H1 (cell line): ENCODE data around the gene PRR29. TPM values are rescaled to one million over a fixed set of nuclear protein-coding genes. Genes with fewer than 3 reads are reported as not detected.

ENCODE experiments used
- CTCF ChIA-PET: fragments of 300-600 bp; sonication (Branson Sonifier 250); formaldehyde crosslinking; loops from one replicate; lab custom pipeline; 2021; ENCODE audit not compliant: partially characterized antibody; lab: Charles Lee
- POLR2A ChIA-PET: fragments of 300-600 bp; sonication (Branson Sonifier 250); formaldehyde crosslinking; loops from one replicate; lab custom pipeline; 2021; ENCODE audit warnings: inconsistent platforms; ENCODE audit not compliant: partially characterized antibody; lab: Charles Lee
- DNase-seq, 2 experiments: peaks; one replicate each; pipeline versions ENCODE4 v3.0.0 to v3.0.0-alpha.2; 2010 to 2022; ENCODE audit warnings: low spot score in 2 of 2, low read depth in 1 of 2, mixed read lengths in 1 of 2
- FAIRE-seq: peaks from 2 replicates; lab custom pipeline; 2011; peaks lifted over from hg19 to GRCh38; lab: Jason Lieb, UNC
- H2AFZ ChIP-seq: 2 replicates; pipeline ENCODE4 v1.8.1; 2012; ENCODE audit warnings: low read length, inconsistent platforms
- H2AK5ac ChIP-seq: 2 replicates; pipeline ENCODE4 v1.6.1; 2013; ENCODE audit warnings: low read depth, low read length
- H2BK120ac ChIP-seq: replicated peaks from 2 replicates; pipeline ENCODE3; 2013; ENCODE audit warnings: low read depth, low read length, inconsistent platforms
- H2BK12ac ChIP-seq: 2 replicates; pipeline ENCODE4 v1.6.1; 2013; ENCODE audit warnings: low read depth, low read length
- H2BK15ac ChIP-seq: 2 replicates; pipeline ENCODE4 v1.6.1; 2013; ENCODE audit warnings: low read length
- H2BK20ac ChIP-seq: 2 replicates; pipeline ENCODE4 v1.6.1; 2013; ENCODE audit warnings: low read length
- H2BK5ac ChIP-seq: 2 replicates; pipeline ENCODE4 v1.6.1; 2013; ENCODE audit warnings: low read depth, low read length
- H3K14ac ChIP-seq: 2 replicates; pipeline ENCODE4 v1.6.1; 2013; ENCODE audit warnings: inconsistent platforms; ENCODE audit not compliant: insufficient read length
- H3K18ac ChIP-seq: 2 replicates; pipeline ENCODE4 v1.6.1; 2013; ENCODE audit warnings: low read length; ENCODE audit errors: extremely low read depth
- H3K23ac ChIP-seq: 2 replicates; pipeline ENCODE4 v1.6.1; 2013; ENCODE audit warnings: inconsistent platforms; ENCODE audit not compliant: insufficient read length
- H3K23me2 ChIP-seq: 2 replicates; pipeline ENCODE4 v1.6.1; 2013; ENCODE audit warnings: low read depth, low read length
- H3K27ac ChIP-seq: 2 replicates; pipeline ENCODE4 v1.6.1; 2011; ENCODE audit warnings: low read depth, low read length, inconsistent platforms
- H3K27me3 ChIP-seq, 4 experiments: replicated peaks in 1 of 4; 1 replicate in 1 of 4; 2 replicates in 3 of 4; pipeline versions ENCODE4 v1.6.1 to v1.8.1; 2011 to 2013; ENCODE audit warnings: low read length in 3 of 4, mild to moderate bottlenecking in 3 of 4, inconsistent platforms in 2 of 4, mixed read lengths in 2 of 4, moderate library complexity in 1 of 4; ENCODE audit not compliant: control insufficient read depth in 3 of 4, insufficient read depth in 3 of 4; ENCODE audit errors: extremely low read depth in 1 of 4
- H3K36me3 ChIP-seq, 4 experiments: 2 replicates each; pipeline versions ENCODE4 v1.6.1 to v1.8.1; 2011 to 2013; ENCODE audit warnings: mild to moderate bottlenecking in 4 of 4, low read length in 3 of 4, moderate library complexity in 2 of 4, control low read depth in 1 of 4, inconsistent platforms in 1 of 4; ENCODE audit not compliant: insufficient read depth in 4 of 4, control insufficient read depth in 2 of 4
- H3K4ac ChIP-seq: replicated peaks from 2 replicates; pipeline ENCODE3; 2013; ENCODE audit warnings: low read length, low read depth, mixed read lengths, inconsistent platforms; ENCODE audit not compliant: insufficient read length
- H3K4me1 ChIP-seq, 4 experiments: replicated peaks in 1 of 4; 1 replicate in 1 of 4; 2 replicates in 3 of 4; pipeline versions ENCODE4 v1.6.1 to v1.8.1; 2011 to 2013; ENCODE audit warnings: low read length in 3 of 4, inconsistent platforms in 2 of 4, mixed read lengths in 1 of 4; ENCODE audit not compliant: insufficient read depth in 4 of 4, control insufficient read depth in 3 of 4
- H3K4me2 ChIP-seq, 2 experiments: 2 replicates each; pipeline versions ENCODE4 v1.6.1 to v1.8.1; 2011 to 2013; ENCODE audit warnings: low read depth in 2 of 2, low read length in 2 of 2, control low read depth in 1 of 2, inconsistent platforms in 1 of 2, mild to moderate bottlenecking in 1 of 2; ENCODE audit not compliant: insufficient read depth in 1 of 2
- H3K4me3 ChIP-seq, 4 experiments: fragments of 200-600, 300-600 bp in 1 of 4; sonication (generic), shearing (Covaris generic), sonication (Bioruptor Twin) in 1 of 4; 2 replicates each; pipeline versions ENCODE4 v1.5.1 to v1.8.1; 2011 to 2016; ENCODE audit warnings: low read length in 4 of 4, low read depth in 3 of 4, control low read depth in 2 of 4, inconsistent platforms in 2 of 4, mild to moderate bottlenecking in 2 of 4, mixed read lengths in 1 of 4, moderate library complexity in 1 of 4; ENCODE audit not compliant: insufficient read depth in 2 of 4; ENCODE audit errors: extremely low read depth in 1 of 4
- H3K56ac ChIP-seq: replicated peaks from 2 replicates; pipeline ENCODE3; 2013; ENCODE audit warnings: low read depth, mild to moderate bottlenecking, mixed read lengths, low read length, inconsistent platforms; ENCODE audit not compliant: insufficient read length
- H3K79me1 ChIP-seq: 2 replicates; pipeline ENCODE4 v1.6.1; 2013; ENCODE audit warnings: low read depth, low read length, control low read depth
- H3K79me2 ChIP-seq, 2 experiments: 2 replicates each; pipeline versions ENCODE4 v1.6.1 to v1.8.1; 2012 to 2013; ENCODE audit warnings: low read length in 2 of 2, mild to moderate bottlenecking in 2 of 2, inconsistent platforms in 1 of 2; ENCODE audit not compliant: insufficient read depth in 2 of 2, control insufficient read depth in 1 of 2
- H3K9ac ChIP-seq, 4 experiments: replicated peaks in 1 of 4; 1 replicate in 1 of 4; 2 replicates in 3 of 4; pipeline versions ENCODE4 v1.6.1 to v1.8.1; 2011 to 2013; ENCODE audit warnings: low read depth in 3 of 4, low read length in 3 of 4, control low read depth in 2 of 4, mild to moderate bottlenecking in 2 of 4, moderate library complexity in 2 of 4, inconsistent platforms in 1 of 4; ENCODE audit errors: extremely low read depth in 1 of 4
- H3K9me3 ChIP-seq, 2 experiments: 2 replicates each; pipeline versions ENCODE4 v1.6.1 to v1.8.1; 2012 to 2013; ENCODE audit warnings: mild to moderate bottlenecking in 2 of 2, moderate library complexity in 2 of 2, control low read depth in 1 of 2, inconsistent platforms in 1 of 2, low read depth in 1 of 2, low read length in 1 of 2, mixed read lengths in 1 of 2; ENCODE audit not compliant: insufficient read depth in 2 of 2
- H4K20me1 ChIP-seq, 2 experiments: replicated peaks in 1 of 2; 2 replicates each; pipeline versions ENCODE3 to v1.8.1; 2011 to 2013; ENCODE audit warnings: inconsistent platforms in 2 of 2, low read length in 2 of 2, mild to moderate bottlenecking in 1 of 2; ENCODE audit not compliant: insufficient read depth in 2 of 2, control insufficient read depth in 1 of 2
- H4K5ac ChIP-seq: 2 replicates; pipeline ENCODE4 v1.6.1; 2013; ENCODE audit warnings: low read length, low read depth, mixed read lengths, inconsistent platforms; ENCODE audit not compliant: insufficient read length
- H4K8ac ChIP-seq: 2 replicates; pipeline ENCODE4 v1.8.0; 2013; ENCODE audit warnings: mild to moderate bottlenecking, moderate library complexity, low read length, inconsistent platforms; ENCODE audit not compliant: insufficient read depth; ENCODE audit errors: extremely low read depth
- H4K91ac ChIP-seq: replicated peaks from 2 replicates; pipeline ENCODE3; 2013; ENCODE audit warnings: low read length, mixed read lengths, inconsistent platforms; ENCODE audit not compliant: insufficient read length
- ASH2L ChIP-seq: fragments of 200-600, 300-600 bp; sonication (generic); IDR thresholded peaks from one replicate; pipeline ENCODE4 v1.7.1; 2017; ENCODE audit warnings: low read length
- BRCA1 ChIP-seq: IDR thresholded peaks from 2 replicates; pipeline ENCODE4 v1.6.1; 2012; ENCODE audit warnings: low read depth, low read length, improper control_type of control experiment
- CHD2 ChIP-seq: IDR thresholded peaks from 2 replicates; pipeline ENCODE4 v1.6.1; 2012; ENCODE audit warnings: low read length, improper control_type of control experiment
- KDM1A ChIP-seq: fragments of 200-600, 300-600 bp; sonication (generic); IDR thresholded peaks from 2 replicates; pipeline ENCODE4 v1.7.1; 2016; ENCODE audit warnings: mild to moderate bottlenecking, low read length, borderline replicate concordance
- RAD21 ChIP-seq, 2 experiments: IDR thresholded peaks in 1 of 2; conservative IDR thresholded peaks in 1 of 2; 2 replicates each; pipeline ENCODE4 v1.6.1; 2011; ENCODE audit warnings: low read depth in 2 of 2, low read length in 2 of 2, improper control_type of control experiment in 1 of 2, inconsistent platforms in 1 of 2, mild to moderate bottlenecking in 1 of 2, moderate library complexity in 1 of 2
- SIN3A ChIP-seq, 2 experiments: IDR thresholded peaks in 1 of 2; conservative IDR thresholded peaks in 1 of 2; 2 replicates each; pipeline ENCODE4 v1.6.1; 2011 to 2012; ENCODE audit warnings: low read length in 2 of 2, improper control_type of control experiment in 1 of 2, low read depth in 1 of 2, mild to moderate bottlenecking in 1 of 2
- SP1 ChIP-seq: IDR thresholded peaks from 2 replicates; pipeline ENCODE4 v1.6.1; 2011; ENCODE audit warnings: low read depth, low read length
- WGBS, 2 experiments: shearing (Covaris generic) in 1 of 2; methylation state at CpG; one replicate each; pipeline versions ENCODE4 v1.1.6 to v1.1.7; 2013 to 2015; ENCODE audit warnings: low lambda C conversion rate in 2 of 2, mixed read lengths in 2 of 2, inconsistent platforms in 1 of 2, low coverage in 1 of 2, missing lambda C conversion rate in 1 of 2; ENCODE audit not compliant: insufficient replicate concordance in 2 of 2, insufficient coverage in 1 of 2, insufficient read length in 1 of 2; ENCODE audit errors: extremely low coverage in 1 of 2, missing lambda C conversion rate in 1 of 2; 5-methylcytosine and 5-hydroxymethylcytosine counted together
- long read RNA-seq, 2 experiments: library from RNA in 1 of 2; library from capped mRNA in 1 of 2; stranded (forward); transcript quantifications; one replicate each; pipeline ENCODE4 v2.0.0, GENCODE V29; 2021; ENCODE audit warnings: inconsistent platforms in 1 of 2
- polyA minus RNA-seq, 3 experiments: library from RNA; depleted of rRNA, polyadenylated mRNA; stranded (reverse); fragments of >200 nt; gene quantifications; 1 replicate in 2 of 3; 2 replicates in 1 of 3; pipeline ENCODE4 v1.2.3, GENCODE V29; 2011
- polyA plus RNA-seq, 7 experiments: library from polyadenylated mRNA; depleted of rRNA in 3 of 7; stranded (reverse) in 5 of 7; unstranded in 2 of 7; fragments of >200 nt in 5 of 7; fragments of 200-250 nt in 2 of 7; gene quantifications; 1 replicate in 5 of 7; 2 replicates in 1 of 7; 4 replicates in 1 of 7; pipeline versions ENCODE4 v1.2.1 to v1.2.3, GENCODE V29; 2011 to 2013; ENCODE audit warnings: missing spikeins in 2 of 7, mixed read lengths in 2 of 7
- total RNA-seq: library from RNA; stranded (reverse); fragmentation: NEBNext Ultra II Directional; extraction: Animal tissue kit (Norgen Biotek cat#: 25700); gene quantifications from 2 replicates; pipeline ENCODE4 v1.2.1, GENCODE V29; 2021
- TF ChIP-seq, protein P1 (sequence below): IDR thresholded peaks from 2 replicates; pipeline ENCODE4 v1.6.1; 2011; ENCODE audit warnings: low read depth, mild to moderate bottlenecking, low read length; ENCODE audit not compliant: insufficient read depth

The PRR29 gene
- total RNA-seq (0.61 and 0.67 TPM in 2 replicates), polyA plus RNA-seq (2011; rRNA removed) (0.83 and 0.96 TPM in 2 replicates), polyA minus RNA-seq (2011; rRNA and poly(A)+ RNA removed) (0.28 and 0.41 TPM in 2 replicates)
- polyA plus RNA-seq (2011; cell fraction: cytosol; rRNA removed), result 0.39 TPM
- 1.7 TPM for polyA plus RNA-seq (2011; cell fraction: nucleus; rRNA removed)
- polyA plus RNA-seq (2012, experiment 1 of 2), result 0.35 to 0.48 TPM (median 0.41 TPM) in 4 replicates
- 0.43 TPM for polyA plus RNA-seq (2012, experiment 2 of 2)
- 0.59 TPM for polyA plus RNA-seq (2013, experiment 1 of 2)
- 0.42 TPM for polyA plus RNA-seq (2013, experiment 2 of 2)
- not detected for polyA minus RNA-seq (2011; cell fraction: cytosol; rRNA and poly(A)+ RNA removed)
- polyA minus RNA-seq (2011; cell fraction: nucleus; rRNA and poly(A)+ RNA removed), result 1.4 TPM
- long read RNA-seq, experiment 1, partial matches to known transcripts, result 1 of 1 reads
- long read RNA-seq, experiment 1, other reads (novel, unspliced or antisense), result 0 of 1 reads
- long read RNA-seq, experiment 2, partial matches to known transcripts, result 0 of 1 reads
- long read RNA-seq, experiment 2, other reads (novel, unspliced or antisense), result 1 of 1 reads

DNA sequence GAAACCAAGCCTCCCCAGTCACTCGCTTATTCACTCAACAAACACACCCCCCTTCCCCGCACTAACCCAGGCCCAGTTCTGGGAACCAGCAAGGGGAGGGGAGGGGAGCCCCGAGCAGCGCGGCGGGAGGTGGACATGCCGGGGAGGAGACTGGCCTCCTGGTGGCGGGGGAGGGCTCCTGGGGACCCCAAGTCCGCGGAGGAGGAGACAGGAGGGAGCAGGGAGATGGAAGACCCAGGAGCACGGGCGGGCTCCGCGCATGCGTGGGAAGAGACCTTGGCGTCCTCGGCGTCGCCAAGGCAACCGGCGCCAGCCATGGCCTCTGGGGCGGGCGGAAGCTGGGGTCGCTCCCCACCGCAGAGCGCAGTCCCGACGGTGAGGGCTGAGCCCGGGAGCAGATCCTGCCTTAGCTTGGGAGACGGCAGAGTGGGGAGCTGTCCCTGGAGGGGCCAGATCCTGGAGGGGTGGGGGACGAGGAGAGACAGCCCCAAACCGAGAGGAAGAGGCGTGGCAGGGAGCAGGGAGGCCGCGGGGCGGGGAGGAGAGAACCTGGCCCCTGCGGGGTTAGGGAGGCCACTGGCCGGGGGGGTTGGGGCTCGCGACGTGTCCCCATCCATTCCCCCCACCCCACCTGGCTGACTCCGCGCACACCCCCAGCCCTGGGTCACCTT is at the start of gene PRR29:
PRR29 (plus strand) TSS at position 302 of the 671 bp plus-strand sequence; CDS start at position 316, 14 bp downstream.
- H3K23me2 ChIP-seq, result peaks cover 12% of the 10 kb centered on the region; the same call in 1 of the 2 replicates
- H3K79me2 ChIP-seq, result no peaks in the 10 kb centered on the region
- CTCF ChIA-PET, result interaction anchor here (1.0 to 4.9 kb wide), 10 partner anchors 8 to 86 kb away, joined by 3 to 25 read pairs (median 7); partner anchors contain the start of genes CSHL1 and GH1
- peaks cover 3 to 14% (median 6%) of the 10 kb centered on the region in 4 experiments for H3K4me1 ChIP-seq
- no peaks in the 10 kb centered on the region for H3K9me3 ChIP-seq
- H2BK5ac ChIP-seq, result no peak within 1 kb of the TSS; the same call in 1 of the 2 replicates
- H3K4ac ChIP-seq, result no peak within 1 kb of the TSS
- no peak within 1 kb of the TSS for H4K8ac ChIP-seq
- DNase-seq (peak in 1 of 2 experiments; percentile 95), FAIRE-seq (no peak)
- no peaks in the 10 kb centered on the region for H3K79me1 ChIP-seq
- peak within 1 kb of the TSS; percentile 62 to 87 (median 76) for H3K4me3 ChIP-seq
- no peak within 1 kb of the TSS for H3K56ac ChIP-seq
- POLR2A ChIA-PET, result interaction anchor here (1.0 to 1.2 kb wide), 4 partner anchors 9 to 148 kb away, joined by 3 to 5 read pairs (median 3); partner anchors contain the start of gene ERN1
- H2BK20ac ChIP-seq, result no peak within 1 kb of the TSS
- H3K14ac ChIP-seq, result no peak within 1 kb of the TSS
- no peak within 1 kb of the TSS for H2BK12ac ChIP-seq
- no peak within 1 kb of the TSS for H3K23ac ChIP-seq
- WGBS, 2 experiments, result 3% methylated on average over 20 of the region's 43 CpGs; no CpG with 5 or more reads in 1 of the 2 experiments
- H2BK120ac ChIP-seq, result no peak within 1 kb of the TSS
- peak within 1 kb of the TSS; percentile 87 to 95 for H3K4me2 ChIP-seq
- H3K27me3 ChIP-seq, result peaks cover 0 to 28% (median 16%) of the 10 kb centered on the region in 4 experiments; a peak in 5 of 7 replicates
- H4K91ac ChIP-seq, result no peak within 1 kb of the TSS
- H4K5ac ChIP-seq, result no peak within 1 kb of the TSS
- no peak within 1 kb of the TSS for H3K27ac ChIP-seq
- no peak within 1 kb of the TSS for H3K9ac ChIP-seq
- H3K36me3 ChIP-seq, result no peaks in the 10 kb centered on the region
- no peak within 1 kb of the TSS for H2AK5ac ChIP-seq
- peak within 1 kb of the TSS; percentile 60 for H3K18ac ChIP-seq
- H2BK15ac ChIP-seq, result peak within 1 kb of the TSS; percentile 89; the same call in 1 of the 2 replicates
- H4K20me1 ChIP-seq, result peaks cover 0 to 5% of the 10 kb centered on the region in 2 experiments
- H2AFZ ChIP-seq, result peak within 1 kb of the TSS; percentile 99
- peak; percentile 81 to 93; a peak in 3 of 4 replicates for TF ChIP-seq SIN3A (conservative IDR thresholded peaks at IDR 0.05 in 1 of 2, IDR thresholded peaks at IDR 0.05 in 1 of 2; ENCODE audit: low read depth in 1 of 2, low read length in 2 of 2)
- TF ChIP-seq, protein P1, sequence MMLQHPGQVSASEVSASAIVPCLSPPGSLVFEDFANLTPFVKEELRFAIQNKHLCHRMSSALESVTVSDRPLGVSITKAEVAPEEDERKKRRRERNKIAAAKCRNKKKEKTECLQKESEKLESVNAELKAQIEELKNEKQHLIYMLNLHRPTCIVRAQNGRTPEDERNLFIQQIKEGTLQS, result no peak
- no peak for TF ChIP-seq BRCA1
- TF ChIP-seq KDM1A, result peak; percentile 72; the same call in 1 of the 2 replicates
- TF ChIP-seq RAD21 (IDR thresholded peaks at IDR 0.05 in 1 of 2, conservative IDR thresholded peaks at IDR 0.05 in 1 of 2; ENCODE audit: low read depth in 2 of 2, low read length in 2 of 2), result no peak
- no peak for TF ChIP-seq SP1
- TF ChIP-seq CHD2, result 0 out of 2 replicates have a peak, but pooled peaks have one; percentile 33
- peak; percentile 46 for TF ChIP-seq ASH2L
